ENCODE results near the gene RER1.
"Not testable (repeated sequence)": the region's sequence is repeated elsewhere in the genome, so short reads cannot be mapped to it uniquely, and the experiment has no call there.

The RER1 gene

DNA sequence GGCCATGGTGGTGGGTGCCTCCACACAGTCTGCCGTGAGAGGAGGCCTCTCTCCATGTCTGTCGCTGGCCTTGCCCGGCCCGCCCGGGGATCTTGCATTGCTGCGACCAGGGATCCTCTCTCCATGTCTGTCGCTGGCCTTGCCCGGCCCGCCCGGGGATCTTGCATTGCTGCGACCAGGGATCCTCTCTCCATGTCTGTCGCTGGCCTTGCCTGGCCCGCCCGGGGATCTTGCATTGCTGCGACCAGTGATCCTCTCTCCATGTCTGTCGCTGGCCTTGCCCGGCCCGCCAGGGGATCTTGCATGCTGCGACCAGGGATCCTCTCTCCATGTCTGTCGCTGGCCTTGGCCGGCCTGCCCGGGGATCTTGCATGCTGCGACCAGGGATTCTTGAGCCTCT lies 48.7 kb downstream of the RER1 start:
- not testable (repeated sequence) for H3K27ac Mint-ChIP-seq; H3K36me3 Mint-ChIP-seq (ENCODE audit: low read depth); H3K9me3 Mint-ChIP-seq; ATAC-seq; H3K4me3 Mint-ChIP-seq; H3K4me1 Mint-ChIP-seq; DNase-seq
- peaks cover 12% of the 10 kb centered on the region for H3K27me3 Mint-ChIP-seq

DNA sequence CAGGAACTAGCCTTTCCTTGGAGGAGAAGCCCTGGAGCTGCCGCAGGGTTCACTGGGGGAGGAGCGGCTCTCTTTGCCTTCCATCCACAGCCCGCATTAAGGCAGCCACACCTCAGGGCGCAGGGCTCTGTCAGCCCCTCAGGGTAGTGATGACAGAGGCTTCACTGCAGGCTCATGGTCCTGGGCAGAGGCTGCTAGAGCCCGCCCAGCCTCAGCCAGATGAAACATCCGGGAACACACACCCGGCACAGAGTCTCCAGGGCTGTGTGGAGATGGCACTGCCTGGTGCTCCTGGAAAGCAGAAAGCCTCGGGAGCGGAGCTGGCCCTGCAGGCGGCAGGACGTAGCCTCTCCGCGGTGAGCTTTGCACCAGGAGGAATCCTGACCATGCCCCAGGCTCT lies 50.1 kb downstream of the RER1 start:
- Mint-ChIP-seq H3K4me3 (no peak overlapping the region), H3K27me3 (peaks cover 12% of the 10 kb centered on the region), H3K4me1 (no peaks in the 10 kb centered on the region), H3K27ac (no peak overlapping the region), H3K9me3 (no peaks in the 10 kb centered on the region), H3K36me3 (ENCODE audit: low read depth) (no peaks in the 10 kb centered on the region)
- DNase-seq (no peak), ATAC-seq (no peak)

DNA sequence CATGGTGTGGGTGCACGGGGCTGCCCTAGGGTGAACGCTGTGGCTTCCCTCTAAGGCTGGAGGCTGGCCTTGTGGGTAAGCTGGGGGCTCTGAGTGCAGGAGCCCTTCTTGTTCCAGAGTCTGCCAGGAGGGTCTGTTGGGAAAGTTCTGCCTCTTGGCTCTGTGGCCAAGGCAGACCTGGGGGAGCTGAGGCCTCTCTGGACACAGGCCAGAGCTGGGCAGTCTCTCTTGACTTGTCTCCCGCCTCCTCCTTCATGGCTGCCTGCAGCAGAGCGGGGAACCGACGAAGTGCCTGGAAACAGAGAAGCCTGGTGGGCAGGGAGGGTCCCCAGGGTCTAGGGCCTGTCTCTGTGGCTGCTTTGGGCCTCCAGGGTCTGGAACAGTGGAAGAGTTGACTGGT lies 51.0 kb downstream of the RER1 start:
- Mint-ChIP-seq H3K4me3 (no peak overlapping the region), H3K9me3 (no peaks in the 10 kb centered on the region), H3K4me1 (no peaks in the 10 kb centered on the region), H3K36me3 (ENCODE audit: low read depth) (no peaks in the 10 kb centered on the region), H3K27ac (no peak overlapping the region), H3K27me3 (peaks cover 12% of the 10 kb centered on the region)
- ATAC-seq = no peak
- DNase-seq = no peak

DNA sequence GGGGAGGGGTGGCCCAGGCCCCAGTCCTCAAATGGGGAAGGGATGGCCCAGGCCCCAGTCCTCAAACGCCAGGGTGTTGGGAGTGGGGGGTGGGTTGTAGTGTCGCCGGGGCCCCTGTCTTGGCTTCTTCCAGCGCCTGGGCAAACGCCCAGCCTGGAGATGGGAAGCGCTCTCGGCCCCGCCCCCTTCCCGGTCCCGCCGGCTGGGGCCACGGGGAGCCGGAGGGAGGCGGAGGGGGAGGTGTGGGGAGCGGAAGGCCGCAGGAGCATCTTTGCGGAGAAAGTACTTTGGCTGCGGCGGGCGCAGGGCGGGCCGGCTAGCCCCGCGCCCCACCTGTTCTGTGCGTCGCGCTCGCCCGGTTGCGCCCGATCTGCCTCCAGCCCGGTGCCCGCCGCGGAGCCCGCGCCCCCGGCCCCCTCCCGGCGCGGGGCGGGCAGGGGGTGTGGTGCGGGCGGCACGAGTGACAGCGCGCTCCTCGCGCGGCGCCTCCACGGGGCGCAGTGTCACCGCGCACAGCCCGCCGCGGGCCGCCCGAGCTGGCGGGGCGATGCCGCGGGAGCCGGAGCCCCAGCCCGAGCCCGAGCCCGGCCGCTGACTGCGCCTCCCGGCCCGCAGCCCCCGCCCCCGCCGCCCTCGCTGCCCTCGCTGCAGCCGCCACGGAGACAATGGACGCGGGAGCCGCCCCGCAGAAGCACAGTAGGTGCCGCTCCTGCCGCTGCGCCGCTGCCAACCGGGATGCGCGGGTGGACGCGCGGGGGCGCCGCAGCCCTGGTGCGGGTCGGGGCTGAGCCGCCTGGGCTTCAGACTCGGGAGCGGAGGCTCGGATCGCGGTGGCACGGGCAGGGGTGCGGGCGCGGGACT lies 51.9 kb downstream of the RER1 start:
- Mint-ChIP-seq H3K4me1 (no peaks in the 10 kb centered on the region), H3K27ac (no peak overlapping the region), H3K9me3 (no peaks in the 10 kb centered on the region), H3K4me3 (no peak overlapping the region), H3K27me3 (peaks cover 12% of the 10 kb centered on the region), H3K36me3 (ENCODE audit: low read depth) (no peaks in the 10 kb centered on the region)
- peak; percentile 34 for DNase-seq
- ATAC-seq = no peak

DNA sequence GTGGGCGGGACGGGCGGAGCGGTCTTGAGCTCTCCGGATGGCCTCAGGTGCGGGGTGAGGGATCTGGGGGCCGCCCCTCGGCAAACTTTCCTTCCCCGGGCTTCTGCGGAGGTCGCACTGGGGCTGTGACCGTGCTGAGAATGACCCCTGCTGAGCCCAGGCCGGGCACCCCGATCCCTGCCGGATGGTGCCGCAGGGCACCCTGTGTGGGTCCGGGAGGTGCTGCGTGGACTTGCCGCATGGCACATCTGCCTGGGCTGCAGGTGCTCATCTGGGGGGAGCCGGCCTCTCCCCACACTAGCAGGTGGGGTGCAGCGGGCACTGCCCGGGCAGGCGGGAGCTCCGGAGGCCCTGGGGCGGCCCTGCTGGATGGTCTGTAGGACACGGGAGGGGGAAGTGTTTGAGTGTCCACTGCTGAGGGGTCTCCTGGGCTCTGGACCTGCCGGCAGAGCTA lies 52.5 kb downstream of the RER1 start:
- ATAC-seq (no peak), DNase-seq (no peak)
- H3K9me3 Mint-ChIP-seq = no peaks in the 10 kb centered on the region
- no peaks in the 10 kb centered on the region for H3K36me3 Mint-ChIP-seq (ENCODE audit: low read depth)
- H3K27ac Mint-ChIP-seq = no peak overlapping the region
- H3K27me3 Mint-ChIP-seq = peaks cover 12% of the 10 kb centered on the region
- H3K4me3 Mint-ChIP-seq = no peak overlapping the region
- no peaks in the 10 kb centered on the region for H3K4me1 Mint-ChIP-seq

DNA sequence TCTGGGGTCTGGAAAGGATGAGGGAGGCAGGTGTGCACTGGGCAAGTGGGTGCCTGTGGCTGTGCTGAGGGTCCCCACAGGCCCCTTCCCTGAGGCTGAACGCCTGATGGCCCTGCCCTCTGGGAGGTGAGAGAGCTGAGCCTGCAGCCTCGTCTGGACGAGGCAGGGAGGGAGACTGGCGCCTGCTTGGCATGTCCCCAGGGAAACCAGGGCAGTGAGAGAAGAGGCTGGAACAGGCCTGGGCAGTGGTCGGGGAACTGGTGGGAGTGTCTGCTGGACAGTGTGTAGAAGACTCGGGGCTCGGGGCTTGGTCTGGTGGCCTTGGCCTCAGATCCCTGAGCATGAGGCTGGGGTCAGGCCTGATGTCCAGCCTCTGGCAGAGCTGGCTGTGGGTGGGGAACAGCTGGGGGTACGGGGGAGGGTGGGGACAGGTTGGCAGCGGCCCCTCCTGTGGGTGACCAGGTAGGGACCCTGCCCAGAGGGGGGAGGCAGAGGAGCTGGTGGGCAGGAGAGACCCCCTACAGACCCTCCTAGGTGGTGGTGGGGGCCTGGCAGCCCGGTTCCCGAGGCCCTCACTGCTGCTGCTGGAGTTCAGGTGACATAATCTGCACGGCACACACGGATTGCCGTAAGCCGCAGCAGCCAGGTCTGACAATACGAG lies 53.7 kb downstream of the RER1 start:
- H3K4me1 Mint-ChIP-seq = no peaks in the 10 kb centered on the region
- no peaks in the 10 kb centered on the region for H3K9me3 Mint-ChIP-seq
- DNase-seq (no peak), ATAC-seq (no peak)
- H3K27me3 Mint-ChIP-seq = peaks cover 12% of the 10 kb centered on the region
- no peak overlapping the region for H3K27ac Mint-ChIP-seq
- no peak overlapping the region for H3K4me3 Mint-ChIP-seq
- no peaks in the 10 kb centered on the region for H3K36me3 Mint-ChIP-seq (ENCODE audit: low read depth)

DNA sequence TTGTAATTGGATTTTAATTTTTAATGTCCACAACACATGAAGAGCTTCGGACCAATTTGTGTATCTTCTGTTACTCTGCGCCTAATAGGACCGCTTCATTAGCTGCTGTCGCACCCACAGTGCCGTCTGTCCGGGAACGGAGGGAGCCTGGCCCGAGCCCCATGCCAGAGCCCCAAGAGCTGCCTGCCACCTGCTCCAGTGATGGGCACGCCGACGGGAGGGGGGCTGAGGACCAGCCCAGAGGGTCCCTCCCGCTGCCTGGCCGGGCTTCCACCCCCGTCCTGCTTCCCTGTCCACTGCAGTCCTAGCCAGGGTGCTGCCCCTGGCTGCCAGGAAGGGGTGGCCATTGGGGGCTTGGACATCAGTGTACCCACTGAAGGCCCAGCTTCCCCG lies 54.2 kb downstream of the RER1 start:
- Mint-ChIP-seq H3K36me3 (ENCODE audit: low read depth) (no peaks in the 10 kb centered on the region), H3K27me3 (peaks cover 12% of the 10 kb centered on the region), H3K27ac (no peak overlapping the region), H3K4me1 (no peaks in the 10 kb centered on the region), H3K4me3 (no peak overlapping the region), H3K9me3 (no peaks in the 10 kb centered on the region)
- DNase-seq (no peak), ATAC-seq (no peak)

DNA sequence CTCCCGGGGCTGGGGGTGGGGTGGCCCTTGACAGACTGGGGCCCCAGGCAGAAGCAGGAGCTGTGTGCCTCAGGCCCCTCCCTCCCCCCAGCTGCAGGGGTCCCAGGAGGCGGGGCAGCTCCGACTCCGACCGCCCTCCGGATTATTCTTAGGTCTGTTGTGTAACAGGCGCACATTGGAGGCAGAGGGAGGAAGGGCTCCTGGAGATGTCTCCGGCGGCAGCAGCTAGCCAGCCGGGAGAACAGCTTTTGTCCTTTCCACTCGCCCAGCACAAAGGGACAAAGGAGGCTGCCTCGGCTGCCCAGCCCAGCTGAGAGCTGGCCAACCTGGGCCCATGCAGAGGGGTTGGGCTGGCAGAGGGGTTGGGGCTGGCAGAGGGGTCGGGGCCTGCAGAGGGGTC lies 54.8 kb downstream of the RER1 start:
- H3K27ac Mint-ChIP-seq = no peak overlapping the region
- peaks cover 12% of the 10 kb centered on the region for H3K27me3 Mint-ChIP-seq
- no peaks in the 10 kb centered on the region for H3K9me3 Mint-ChIP-seq
- H3K36me3 Mint-ChIP-seq (ENCODE audit: low read depth) = no peaks in the 10 kb centered on the region
- DNase-seq = no peak
- ATAC-seq = no peak
- no peak overlapping the region for H3K4me3 Mint-ChIP-seq
- H3K4me1 Mint-ChIP-seq = no peaks in the 10 kb centered on the region

DNA sequence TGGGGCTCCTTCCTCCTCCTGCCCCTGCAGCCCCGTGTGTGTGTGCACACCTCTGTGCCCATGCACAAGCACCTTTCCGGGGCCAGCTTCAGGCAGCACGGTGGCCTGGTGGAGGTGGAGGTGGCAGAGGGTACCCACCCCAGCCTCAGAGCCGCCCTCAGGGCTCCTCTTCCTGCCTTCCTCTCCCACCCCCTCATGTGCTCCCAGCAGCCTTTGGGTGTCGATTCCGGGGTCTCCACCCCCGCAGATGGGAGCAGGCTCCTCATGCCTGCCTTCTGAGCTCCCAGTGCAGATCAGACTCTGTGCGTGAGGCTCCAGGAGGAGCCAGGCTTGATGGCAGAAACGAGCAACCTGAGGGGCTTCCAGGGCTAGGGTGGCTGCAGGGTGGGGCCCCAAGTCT lies 55.2 kb downstream of the RER1 start:
- Mint-ChIP-seq H3K27me3 (peaks cover 12% of the 10 kb centered on the region), H3K4me3 (no peak overlapping the region), H3K4me1 (no peaks in the 10 kb centered on the region), H3K9me3 (no peaks in the 10 kb centered on the region), H3K36me3 (ENCODE audit: low read depth) (no peaks in the 10 kb centered on the region), H3K27ac (no peak overlapping the region)
- ATAC-seq = no peak
- no peak for DNase-seq

DNA sequence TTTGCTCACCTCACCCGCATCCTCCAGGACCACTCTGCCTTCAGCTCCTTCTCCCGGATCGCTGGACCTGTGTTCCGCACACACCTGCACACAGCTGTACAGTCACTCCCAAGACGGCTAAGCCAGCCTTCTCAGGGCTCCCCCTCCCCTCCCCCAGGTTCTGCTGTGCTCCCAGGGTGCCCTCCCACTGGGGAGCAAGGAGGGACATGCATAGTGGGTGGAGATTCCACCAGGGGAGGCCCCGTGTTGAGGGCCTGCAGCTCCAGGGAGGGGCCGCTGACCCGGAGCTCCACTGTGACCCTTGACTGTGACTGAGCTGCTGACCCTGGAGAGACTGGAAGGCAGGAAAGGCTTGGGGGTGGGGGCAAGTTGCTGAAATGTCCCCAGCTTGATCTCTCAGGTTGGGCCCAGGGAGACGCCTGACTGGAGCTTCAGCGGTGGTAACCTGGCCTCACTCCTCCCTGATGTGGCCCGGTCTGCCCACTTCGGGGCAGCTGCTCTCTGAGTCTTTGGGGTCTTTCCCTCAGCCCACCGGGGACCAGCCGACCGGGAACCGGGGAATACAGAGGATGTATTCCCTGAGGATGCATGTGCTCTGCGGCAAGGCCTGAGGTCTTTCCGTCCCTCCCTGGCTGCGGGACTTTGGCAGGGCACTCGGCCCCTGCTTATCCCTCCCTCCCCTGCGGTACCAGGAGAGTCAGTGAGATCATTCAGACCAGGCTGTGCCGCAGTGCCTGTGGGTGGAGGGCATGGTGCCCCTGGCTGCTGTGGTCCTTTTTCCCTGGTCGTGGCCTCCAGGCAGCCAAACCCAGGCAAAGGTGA lies 55.8 kb downstream of the RER1 start:
- ATAC-seq = no peak
- H3K9me3 Mint-ChIP-seq = no peaks in the 10 kb centered on the region
- DNase-seq = no peak
- no peaks in the 10 kb centered on the region for H3K36me3 Mint-ChIP-seq (ENCODE audit: low read depth)
- peaks cover 10% of the 10 kb centered on the region for H3K27me3 Mint-ChIP-seq
- no peak overlapping the region for H3K4me3 Mint-ChIP-seq
- no peaks in the 10 kb centered on the region for H3K4me1 Mint-ChIP-seq
- H3K27ac Mint-ChIP-seq = no peak overlapping the region

DNA sequence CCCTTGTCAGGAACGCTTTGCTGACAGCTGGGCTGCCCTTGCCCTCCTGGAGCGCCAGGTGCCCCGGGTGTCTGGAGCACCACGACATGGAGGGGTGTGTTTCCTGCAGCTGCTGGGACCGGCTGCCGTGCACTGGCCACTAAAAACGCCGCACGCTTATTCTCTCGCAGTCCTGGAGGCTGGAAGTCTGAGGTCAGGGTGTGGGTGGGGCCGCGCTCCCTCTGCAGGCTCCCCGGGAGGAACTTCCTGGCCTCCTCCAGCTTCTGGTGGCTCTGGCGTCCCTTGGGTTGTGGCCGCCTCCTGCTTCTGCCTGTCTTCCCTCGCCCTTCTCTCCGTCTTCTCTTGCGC lies 56.4 kb downstream of the RER1 start:
- no peak for DNase-seq
- H3K27ac Mint-ChIP-seq = no peak overlapping the region
- H3K9me3 Mint-ChIP-seq = no peaks in the 10 kb centered on the region
- no peak overlapping the region for H3K4me3 Mint-ChIP-seq
- ATAC-seq = no peak
- peaks cover 8% of the 10 kb centered on the region for H3K27me3 Mint-ChIP-seq
- no peaks in the 10 kb centered on the region for H3K36me3 Mint-ChIP-seq (ENCODE audit: low read depth)
- H3K4me1 Mint-ChIP-seq = no peaks in the 10 kb centered on the region

DNA sequence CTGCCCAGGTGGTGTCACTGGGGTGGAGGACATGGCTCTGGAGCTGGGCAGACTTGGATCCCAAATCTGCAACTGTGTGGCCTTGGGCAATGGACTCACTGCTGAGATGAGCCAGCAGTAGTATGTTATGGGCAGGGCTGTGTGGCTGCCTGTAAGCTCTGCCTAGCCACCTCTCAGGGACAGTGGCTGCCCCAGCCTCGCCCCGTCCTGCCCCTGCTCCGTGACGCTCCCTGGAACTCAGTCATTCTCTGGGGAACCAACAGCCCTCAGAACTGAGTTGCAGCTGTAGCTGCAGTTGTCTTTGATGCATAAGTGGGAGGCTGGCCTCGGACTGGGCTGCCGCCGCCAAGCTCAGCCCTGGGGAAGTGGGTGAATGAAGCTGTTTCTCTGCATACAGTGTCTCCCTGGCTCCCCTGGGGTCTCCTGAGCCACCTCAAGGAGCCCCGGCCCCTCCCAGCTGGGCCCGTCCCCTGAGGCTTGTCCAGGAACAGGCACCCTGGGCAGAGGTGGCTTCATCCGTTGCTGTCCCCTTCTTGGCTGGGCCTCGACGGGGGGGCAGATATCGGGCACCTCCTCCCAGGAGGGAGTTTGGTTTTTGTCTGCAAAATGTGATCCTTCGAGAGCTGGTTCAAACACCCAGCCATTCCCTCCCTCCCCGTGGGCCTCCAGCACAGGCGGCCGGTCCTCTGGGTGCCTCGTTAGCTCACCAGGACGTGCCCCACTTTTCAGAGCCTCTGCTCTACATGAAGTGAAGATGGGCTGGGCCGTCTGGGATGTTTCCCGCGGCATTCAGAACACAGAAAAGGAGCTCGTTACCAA lies 58.2 kb downstream of the RER1 start:
- H3K4me3 Mint-ChIP-seq = no peak overlapping the region

DNA sequence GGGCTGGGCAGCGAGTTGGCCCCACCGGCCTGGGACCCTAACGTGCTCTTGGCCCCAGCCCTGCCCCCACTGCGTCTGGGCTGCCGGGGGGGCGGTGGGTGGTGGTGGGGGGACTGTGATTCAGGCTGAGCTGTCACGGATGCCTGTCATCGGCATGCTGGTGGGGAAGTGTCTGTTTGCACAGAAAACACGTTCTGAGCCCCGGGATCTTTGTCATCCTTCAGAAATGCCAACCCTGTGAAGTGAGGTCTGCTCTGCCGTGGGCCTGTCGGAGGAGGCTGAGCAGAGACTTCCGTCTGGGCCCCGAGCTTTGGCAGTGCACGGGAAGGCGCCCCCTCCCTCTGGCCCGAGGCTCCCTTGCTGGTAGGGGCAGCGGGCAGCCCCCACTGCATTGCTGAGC lies 60.1 kb downstream of the RER1 start:
- Mint-ChIP-seq H3K36me3 (ENCODE audit: low read depth) (no peaks in the 10 kb centered on the region), H3K4me3 (no peak overlapping the region), H3K9me3 (no peaks in the 10 kb centered on the region), H3K27me3 (no peaks in the 10 kb centered on the region), H3K27ac (no peak overlapping the region), H3K4me1 (no peaks in the 10 kb centered on the region)
- no peak for ATAC-seq
- DNase-seq = no peak

More for the DNA sequence above, 58.2 kb downstream of the RER1 start:
- no peaks in the 10 kb centered on the region for H3K9me3 Mint-ChIP-seq
- DNase-seq (no peak), ATAC-seq (no peak)
- H3K36me3 Mint-ChIP-seq (ENCODE audit: low read depth) = no peaks in the 10 kb centered on the region
- no peaks in the 10 kb centered on the region for H3K4me1 Mint-ChIP-seq
- peaks cover 4% of the 10 kb centered on the region for H3K27me3 Mint-ChIP-seq
- H3K27ac Mint-ChIP-seq = no peak overlapping the region

DNA sequence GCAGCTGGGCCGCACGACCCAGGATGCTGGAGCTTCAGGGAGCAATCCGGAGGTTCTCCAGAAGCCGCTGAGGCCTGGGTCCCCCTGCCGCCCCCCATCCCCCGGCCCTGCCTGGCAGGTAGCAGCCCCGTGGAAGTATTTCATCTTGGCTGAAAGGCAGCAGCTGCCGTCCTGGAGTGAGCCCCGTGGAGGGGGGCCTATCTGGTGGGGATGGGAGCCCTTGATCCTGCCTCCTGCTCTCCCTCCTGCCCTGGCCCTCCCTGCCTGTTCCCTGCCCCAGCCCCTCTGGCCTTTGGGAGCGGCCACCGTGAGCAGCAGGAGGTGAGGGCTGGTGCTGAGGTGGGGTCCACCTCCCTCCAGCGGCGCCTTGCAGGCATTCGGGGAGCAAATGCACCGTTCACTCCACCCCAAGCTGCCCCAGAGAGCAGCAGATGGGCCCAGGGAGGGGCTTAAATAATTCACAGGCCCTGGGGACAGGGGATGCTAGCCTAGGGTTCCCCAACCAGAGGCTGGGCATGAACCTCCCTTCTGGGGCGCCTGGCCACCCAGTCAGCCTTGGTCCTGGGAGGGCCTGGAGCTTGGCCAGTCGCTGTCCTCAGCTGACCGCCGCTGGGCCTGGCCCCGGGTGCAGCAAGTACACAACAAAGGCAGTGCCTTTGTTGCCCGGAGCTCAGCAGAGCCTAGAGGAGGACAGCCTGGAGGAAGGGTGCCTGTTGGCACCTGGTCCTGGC lies 60.7 kb downstream of the RER1 start:
- Mint-ChIP-seq H3K27ac (no peak overlapping the region), H3K36me3 (ENCODE audit: low read depth) (no peaks in the 10 kb centered on the region), H3K27me3 (no peaks in the 10 kb centered on the region), H3K4me1 (no peaks in the 10 kb centered on the region), H3K9me3 (no peaks in the 10 kb centered on the region), H3K4me3 (no peak overlapping the region)
- no peak for DNase-seq
- ATAC-seq = no peak
